Measurements from ENCODE around the gene NUDT22. TPM values are rescaled to one million over a fixed set of nuclear protein-coding genes. Genes with fewer than 3 reads are reported as not detected.
A peak's percentile ranks its signal among the peaks of the same experiment; 100 is the strongest.

NUDT22 gene
- total RNA-seq, 1 experiment from 2014 or later, result 31.9 TPM

DNA sequence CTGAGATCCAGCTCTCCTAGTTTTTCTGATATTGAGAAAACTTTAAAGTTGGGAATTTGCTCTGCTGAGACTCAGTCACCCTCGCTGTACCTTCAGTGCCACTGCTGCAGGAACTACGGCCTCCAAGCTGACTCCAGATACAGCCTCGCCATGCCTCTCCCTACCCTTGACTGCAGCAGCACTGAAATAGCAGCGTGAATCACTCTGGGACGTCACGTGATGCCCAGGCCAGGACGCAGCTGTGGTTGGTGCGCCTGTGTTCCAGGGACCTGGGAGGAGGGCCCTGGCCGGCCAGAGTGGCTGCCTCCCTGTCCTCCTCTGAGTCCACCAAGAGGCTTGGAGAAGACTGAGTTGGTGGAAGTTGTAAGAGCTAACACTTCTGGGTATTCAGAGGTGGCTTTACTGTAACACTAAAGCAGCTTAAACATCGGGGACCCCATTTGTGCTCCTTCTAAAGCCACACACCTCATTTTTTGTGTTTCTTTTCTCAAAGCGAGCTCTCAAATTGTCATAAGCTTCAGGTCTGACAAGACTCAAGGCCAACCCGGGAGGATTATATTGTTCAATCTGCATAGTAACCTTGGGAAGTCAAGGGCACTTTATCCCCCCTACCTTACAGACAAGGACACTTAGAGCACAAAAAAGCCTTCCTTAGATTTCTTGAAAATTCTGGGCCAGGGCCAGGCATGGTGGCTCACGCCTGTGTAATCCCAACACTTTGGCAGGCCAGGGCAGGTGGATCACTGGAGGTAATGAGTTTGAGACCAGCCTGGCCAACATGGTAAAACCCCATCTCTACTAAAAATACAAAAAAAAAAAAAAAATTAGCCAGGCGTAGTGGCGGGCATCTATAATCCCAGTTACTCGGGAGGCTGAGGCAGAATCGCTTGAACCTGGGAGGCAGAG lies 44.3 kb upstream of the NUDT22 start:
- Histone ChIP-seq H3K27me3 (replicated peaks; ENCODE audit: control insufficient read depth, insufficient read depth, low read length) (no peaks in the 10 kb centered on the region), H3K4me3 (ENCODE audit: low read depth, low read length) (no peak overlapping the region), H3K9me3 (no peaks in the 10 kb centered on the region), H3K4me1 (peaks cover 13% of the 10 kb centered on the region), H3K36me3 (ENCODE audit: control insufficient read depth, insufficient read depth, low read length) (no peaks in the 10 kb centered on the region)
- peaks cover 39% of the 10 kb centered on the region for H3K36me3 Mint-ChIP-seq (ENCODE audit: insufficient read depth, unreplicated experiment)
- H3K4me1 Mint-ChIP-seq (ENCODE audit: low read depth, unreplicated experiment), result peaks cover 12% of the 10 kb centered on the region
- peak overlapping the region; percentile 40 for H3K4me3 Mint-ChIP-seq (ENCODE audit: unreplicated experiment)
- intact Hi-C loops (cut with micrococcal nuclease; ENCODE audit: unreplicated experiment), result no loop called here
- H3K27ac Mint-ChIP-seq (ENCODE audit: unreplicated experiment), result peak overlapping the region; percentile 50
- peak; percentile 68 to 82 for DNase-seq
- CTCF ChIA-PET, result interaction anchor here (0.9 kb wide), 1 partner anchor 25 kb away, joined by 3 read pairs; the partner anchor contains the start of gene FERMT3
- POLR2A ChIA-PET, result interaction anchor here (0.6 kb wide), 2 partner anchors 11 to 59 kb away, joined by 3 read pairs; partner anchors contain the start of gene FKBP2
- no TSS peak for BruUV-seq (replicated peaks)
- H3K27me3 Mint-ChIP-seq (ENCODE audit: insufficient read depth, unreplicated experiment), result no peaks in the 10 kb centered on the region
- no peaks in the 10 kb centered on the region for H3K9me3 Mint-ChIP-seq (ENCODE audit: unreplicated experiment)
- TF ChIP-seq, protein P1, sequence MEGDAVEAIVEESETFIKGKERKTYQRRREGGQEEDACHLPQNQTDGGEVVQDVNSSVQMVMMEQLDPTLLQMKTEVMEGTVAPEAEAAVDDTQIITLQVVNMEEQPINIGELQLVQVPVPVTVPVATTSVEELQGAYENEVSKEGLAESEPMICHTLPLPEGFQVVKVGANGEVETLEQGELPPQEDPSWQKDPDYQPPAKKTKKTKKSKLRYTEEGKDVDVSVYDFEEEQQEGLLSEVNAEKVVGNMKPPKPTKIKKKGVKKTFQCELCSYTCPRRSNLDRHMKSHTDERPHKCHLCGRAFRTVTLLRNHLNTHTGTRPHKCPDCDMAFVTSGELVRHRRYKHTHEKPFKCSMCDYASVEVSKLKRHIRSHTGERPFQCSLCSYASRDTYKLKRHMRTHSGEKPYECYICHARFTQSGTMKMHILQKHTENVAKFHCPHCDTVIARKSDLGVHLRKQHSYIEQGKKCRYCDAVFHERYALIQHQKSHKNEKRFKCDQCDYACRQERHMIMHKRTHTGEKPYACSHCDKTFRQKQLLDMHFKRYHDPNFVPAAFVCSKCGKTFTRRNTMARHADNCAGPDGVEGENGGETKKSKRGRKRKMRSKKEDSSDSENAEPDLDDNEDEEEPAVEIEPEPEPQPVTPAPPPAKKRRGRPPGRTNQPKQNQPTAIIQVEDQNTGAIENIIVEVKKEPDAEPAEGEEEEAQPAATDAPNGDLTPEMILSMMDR (IDR thresholded peaks at IDR 0.05; ENCODE audit: insufficient read depth in 1 of 2, low read depth in 1 of 2, low read length in 1 of 2, severe bottlenecking in 1 of 2, unreplicated experiment in 1 of 2), result no peak

DNA sequence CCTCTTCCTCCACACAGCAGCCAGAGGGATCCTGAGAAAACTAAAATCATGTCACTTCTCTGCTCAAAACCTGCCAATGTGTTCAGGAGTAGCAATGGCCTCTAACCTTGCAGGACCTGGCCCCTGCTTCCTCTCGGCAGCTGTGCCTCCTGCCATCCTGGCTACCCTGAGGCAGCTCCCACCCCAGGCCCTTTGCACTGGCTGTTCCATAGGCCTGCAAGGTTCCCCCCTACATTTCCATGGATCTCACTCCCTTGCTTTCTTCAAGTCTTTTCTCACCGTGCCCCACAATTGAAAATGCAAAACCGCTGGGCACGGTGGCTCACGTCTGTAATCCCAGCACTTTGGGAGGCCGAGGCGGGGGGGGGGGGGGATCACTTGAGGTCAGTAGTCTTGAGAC lies 42.2 kb upstream of the NUDT22 start:
- DNase-seq, result no peak
- no TSS peak for BruUV-seq (replicated peaks)
- Histone ChIP-seq H3K4me3 (ENCODE audit: low read depth, low read length) (peak overlapping the region; percentile 55), H3K9me3 (no peaks in the 10 kb centered on the region), H3K4me1 (peaks cover 16% of the 10 kb centered on the region), H3K36me3 (ENCODE audit: control insufficient read depth, insufficient read depth, low read length) (no peaks in the 10 kb centered on the region; the same call in 1 of the 2 replicates), H3K27me3 (replicated peaks; ENCODE audit: control insufficient read depth, insufficient read depth, low read length) (no peaks in the 10 kb centered on the region)
- Mint-ChIP-seq H3K9me3 (ENCODE audit: unreplicated experiment) (no peaks in the 10 kb centered on the region), H3K27me3 (ENCODE audit: insufficient read depth, unreplicated experiment) (no peaks in the 10 kb centered on the region), H3K4me1 (ENCODE audit: low read depth, unreplicated experiment) (peaks cover 12% of the 10 kb centered on the region), H3K27ac (ENCODE audit: unreplicated experiment) (no peak overlapping the region), H3K4me3 (ENCODE audit: unreplicated experiment) (no peak overlapping the region), H3K36me3 (ENCODE audit: insufficient read depth, unreplicated experiment) (peaks cover 39% of the 10 kb centered on the region)
- intact Hi-C loops (cut with micrococcal nuclease; ENCODE audit: unreplicated experiment), result no loop called here
- TF ChIP-seq, protein P1 (IDR thresholded peaks at IDR 0.05; ENCODE audit: insufficient read depth in 1 of 2, low read depth in 1 of 2, low read length in 1 of 2, severe bottlenecking in 1 of 2, unreplicated experiment in 1 of 2), result no peak
- ChIA-PET POLR2A (interaction anchor here (0.7 kb wide), 1 partner anchor 119 kb away, joined by 11 read pairs; no protein-coding TSS in a partner anchor), CTCF (interaction anchor here (3.1 kb wide), 1 partner anchor 18 kb away, joined by 19 read pairs; the partner anchor contains the start of gene MACROD1)

DNA sequence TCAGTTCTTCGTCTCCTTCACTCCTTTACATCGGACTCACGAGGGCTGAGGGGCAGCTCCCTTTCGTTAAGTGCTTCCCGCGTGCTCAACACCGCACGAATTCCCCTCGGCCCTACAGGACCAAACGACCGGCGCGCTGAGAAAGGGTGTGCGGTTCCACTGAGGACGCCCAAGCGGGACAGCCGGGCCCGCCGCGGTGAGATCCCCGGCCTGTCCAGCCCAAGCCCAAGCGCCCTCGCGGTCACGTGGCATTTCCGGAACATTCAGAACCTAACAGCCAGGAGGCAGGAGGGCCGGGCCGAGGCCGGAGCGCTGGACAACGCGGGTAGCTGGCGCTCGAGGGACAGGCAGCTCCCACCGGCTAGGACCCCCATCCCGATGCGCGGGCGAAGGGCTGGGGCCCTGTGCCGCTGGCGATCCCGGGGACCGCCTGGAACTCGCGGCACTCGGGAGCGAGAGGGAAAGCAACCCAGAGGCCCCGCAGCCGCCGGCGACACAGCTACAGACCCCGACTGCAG lies 40.8 kb upstream of the NUDT22 start:
- CTCF ChIA-PET, result interaction anchor here (0.7 to 3.1 kb wide), 17 partner anchors 10 to 829 kb away, joined by 3 to 19 read pairs (median 4); partner anchors contain the start of genes ARL2, ESRRA and MACROD1
- peaks cover 52% of the 10 kb centered on the region for H3K36me3 Mint-ChIP-seq (ENCODE audit: insufficient read depth, unreplicated experiment)

More for the DNA sequence above, 40.8 kb upstream of the NUDT22 start:
- no peaks in the 10 kb centered on the region for H3K9me3 ChIP-seq
- intact Hi-C loops (cut with micrococcal nuclease; ENCODE audit: unreplicated experiment), result loop anchor here (1.0 to 5.0 kb wide), 3 partner anchors 20 to 87 kb away; partner anchors contain the start of gene FKBP2
- TSS peak; percentile 70 for BruUV-seq (replicated peaks)
- no peaks in the 10 kb centered on the region for H3K27me3 ChIP-seq (replicated peaks; ENCODE audit: control insufficient read depth, insufficient read depth, low read length)
- Mint-ChIP-seq H3K27ac (ENCODE audit: unreplicated experiment) (no peak overlapping the region), H3K9me3 (ENCODE audit: unreplicated experiment) (no peaks in the 10 kb centered on the region), H3K4me1 (ENCODE audit: low read depth, unreplicated experiment) (peaks cover 12% of the 10 kb centered on the region), H3K27me3 (ENCODE audit: insufficient read depth, unreplicated experiment) (no peaks in the 10 kb centered on the region), H3K4me3 (ENCODE audit: unreplicated experiment) (no peak overlapping the region)
- POLR2A ChIA-PET, result interaction anchor here (0.5 to 2.5 kb wide), 20 partner anchors 15 to 1719 kb away, joined by 3 to 33 read pairs (median 4); partner anchors contain the start of genes FKBP2, MACROD1, MARK2 and MTA2
- DNase-seq, result peak in 1 of 2 experiments; percentile 87
- peaks cover 16% of the 10 kb centered on the region for H3K4me1 ChIP-seq
- TF ChIP-seq, protein P1 (IDR thresholded peaks at IDR 0.05; ENCODE audit: insufficient read depth in 1 of 2, low read depth in 1 of 2, low read length in 1 of 2, severe bottlenecking in 1 of 2, unreplicated experiment in 1 of 2), result peak; percentile 18 to 59
- peak overlapping the region; percentile 55 for H3K4me3 ChIP-seq (ENCODE audit: low read depth, low read length)
- no peaks in the 10 kb centered on the region; the same call in 1 of the 2 replicates for H3K36me3 ChIP-seq (ENCODE audit: control insufficient read depth, insufficient read depth, low read length)

Measured in Caco-2 (cell line).